22Rv1 (cell line): Measurements from ENCODE around the gene MRPS16.

Experiments
- H3K27ac ChIP-seq: fragments of 450-650 bp; 2 replicates; pipeline ENCODE4 v1.5.1; 2017
- ZFX ChIP-seq: fragments of 450-650 bp; IDR thresholded peaks from 2 replicates; pipeline ENCODE4 v1.6.1; 2017; ENCODE audit warnings: antibody characterized with exemption, borderline replicate concordance
- TF ChIP-seq, protein P1 (sequence below): fragments of 450-650 bp; IDR thresholded peaks from 2 replicates; pipeline ENCODE4 v1.5.1; 2017; ENCODE audit warnings: mild to moderate bottlenecking

Gene MRPS16

DNA sequence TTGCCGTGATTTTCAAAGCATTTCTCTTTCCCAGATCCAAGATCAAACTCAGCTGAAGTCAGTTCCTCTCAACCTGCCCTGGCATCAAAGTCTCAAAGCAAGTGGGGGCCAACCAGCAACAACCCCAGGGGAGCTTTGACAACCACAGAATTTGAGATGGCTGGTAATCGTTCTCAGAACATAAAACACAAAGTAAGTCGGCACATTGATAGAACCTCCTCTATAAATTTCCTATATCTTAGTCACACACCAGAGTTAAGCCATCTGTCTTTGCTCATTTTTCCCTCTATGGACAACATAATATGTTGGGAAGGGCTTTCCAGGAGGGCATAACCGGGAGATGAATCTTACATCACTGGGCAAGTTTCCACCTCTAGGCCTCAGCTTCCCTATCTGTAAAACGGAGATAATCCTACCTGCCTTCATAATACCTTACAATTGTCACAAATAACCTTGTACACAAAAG, 4.2 kb downstream of the MRPS16 start:
- H3K27ac ChIP-seq, result peak overlapping the region; percentile 96
- TF ChIP-seq ZFX, result no peak
- TF ChIP-seq, protein P1, sequence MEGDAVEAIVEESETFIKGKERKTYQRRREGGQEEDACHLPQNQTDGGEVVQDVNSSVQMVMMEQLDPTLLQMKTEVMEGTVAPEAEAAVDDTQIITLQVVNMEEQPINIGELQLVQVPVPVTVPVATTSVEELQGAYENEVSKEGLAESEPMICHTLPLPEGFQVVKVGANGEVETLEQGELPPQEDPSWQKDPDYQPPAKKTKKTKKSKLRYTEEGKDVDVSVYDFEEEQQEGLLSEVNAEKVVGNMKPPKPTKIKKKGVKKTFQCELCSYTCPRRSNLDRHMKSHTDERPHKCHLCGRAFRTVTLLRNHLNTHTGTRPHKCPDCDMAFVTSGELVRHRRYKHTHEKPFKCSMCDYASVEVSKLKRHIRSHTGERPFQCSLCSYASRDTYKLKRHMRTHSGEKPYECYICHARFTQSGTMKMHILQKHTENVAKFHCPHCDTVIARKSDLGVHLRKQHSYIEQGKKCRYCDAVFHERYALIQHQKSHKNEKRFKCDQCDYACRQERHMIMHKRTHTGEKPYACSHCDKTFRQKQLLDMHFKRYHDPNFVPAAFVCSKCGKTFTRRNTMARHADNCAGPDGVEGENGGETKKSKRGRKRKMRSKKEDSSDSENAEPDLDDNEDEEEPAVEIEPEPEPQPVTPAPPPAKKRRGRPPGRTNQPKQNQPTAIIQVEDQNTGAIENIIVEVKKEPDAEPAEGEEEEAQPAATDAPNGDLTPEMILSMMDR, result no peak

DNA sequence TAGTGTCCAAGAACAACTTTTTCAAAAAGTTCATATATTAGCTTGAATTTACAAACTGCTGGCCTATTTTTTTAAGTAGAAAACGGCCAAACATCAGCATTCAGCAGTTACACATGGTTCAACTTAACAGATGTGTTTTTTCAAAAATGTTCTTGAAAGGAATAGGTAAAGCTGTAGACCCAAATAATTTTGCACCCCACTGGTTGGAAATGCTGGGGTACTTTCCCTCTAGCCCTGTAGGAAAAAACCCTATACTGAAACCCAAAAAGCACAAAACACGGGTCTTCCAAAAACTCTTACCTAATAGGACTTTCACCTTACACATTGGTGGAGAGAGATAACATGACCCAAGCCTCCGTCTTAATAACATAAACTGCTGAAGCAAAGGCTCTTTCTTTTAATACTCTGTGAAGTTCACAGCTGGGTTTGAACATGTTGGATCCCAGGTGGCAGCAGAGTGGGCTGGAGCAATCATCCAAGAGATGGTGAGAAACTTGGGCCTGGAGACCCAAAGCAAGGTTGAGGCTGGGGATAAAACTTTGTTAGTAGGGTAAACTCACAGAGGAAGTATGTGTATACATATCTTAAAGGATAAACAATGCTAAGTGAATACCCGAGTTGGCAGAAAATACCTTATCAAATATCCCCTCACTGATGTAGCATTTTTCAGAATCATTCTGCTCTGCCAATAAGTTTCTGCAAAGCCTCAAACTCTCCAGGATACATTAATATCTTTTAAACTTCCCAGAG, 4.8 kb downstream of the MRPS16 start:
- H3K27ac ChIP-seq, result peak overlapping the region; percentile 96
- TF ChIP-seq ZFX, result no peak
- TF ChIP-seq, protein P1, result no peak

GRCh38 chr10:73246646-73247508, 5.6 kb downstream of the MRPS16 start, which contains the start of gene DNAJC9:
Gene DNAJC9, minus strand, starts transcription at chr10:73247255. Its CDS starts 66 bp downstream, at chr10:73247189.
- TF ChIP-seq, protein P1, result no peak
- TF ChIP-seq ZFX, result no peak
- H3K27ac ChIP-seq, result peak within 1 kb of the TSS; percentile 96

- TF ChIP-seq ZFX, result no peak
- TF ChIP-seq, protein P1, result no peak
- H3K27ac ChIP-seq, result peak overlapping the region; percentile 96
These were observed 6.2 kb downstream of the MRPS16 start for GRCh38 chr10:73246322-73246645.

DNA sequence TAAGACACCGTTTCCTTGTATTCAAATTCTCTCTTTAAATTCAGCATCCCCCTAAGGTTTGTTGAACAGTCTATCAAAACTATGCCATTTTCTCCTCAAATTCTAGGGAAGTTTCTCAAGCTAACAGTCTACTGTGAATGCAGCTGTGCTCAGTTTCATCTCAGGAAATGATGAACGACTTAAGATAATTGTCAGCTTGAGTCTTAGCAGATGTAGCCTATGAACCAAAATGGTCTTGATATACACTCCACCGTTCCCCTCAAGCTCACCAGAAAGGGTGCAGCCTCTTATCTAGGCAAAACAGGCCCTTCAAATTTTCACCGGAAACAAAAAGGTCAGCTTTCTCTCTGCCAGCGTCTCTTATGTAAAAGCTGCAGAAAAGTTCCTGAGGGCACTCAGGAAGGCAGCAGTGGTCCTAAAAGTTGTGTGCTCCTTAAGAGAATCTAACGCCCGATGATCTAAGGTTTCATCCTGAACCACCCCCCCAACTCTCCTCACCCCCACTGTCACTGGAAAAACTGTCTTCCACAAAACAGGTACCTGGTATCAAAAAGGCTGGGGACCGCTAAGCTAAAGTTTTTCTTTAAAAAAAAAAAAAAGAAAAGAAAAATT, 7.5 kb downstream of the MRPS16 start:
- TF ChIP-seq ZFX, result no peak
- TF ChIP-seq, protein P1, result no peak
- H3K27ac ChIP-seq, result no peak overlapping the region

DNA sequence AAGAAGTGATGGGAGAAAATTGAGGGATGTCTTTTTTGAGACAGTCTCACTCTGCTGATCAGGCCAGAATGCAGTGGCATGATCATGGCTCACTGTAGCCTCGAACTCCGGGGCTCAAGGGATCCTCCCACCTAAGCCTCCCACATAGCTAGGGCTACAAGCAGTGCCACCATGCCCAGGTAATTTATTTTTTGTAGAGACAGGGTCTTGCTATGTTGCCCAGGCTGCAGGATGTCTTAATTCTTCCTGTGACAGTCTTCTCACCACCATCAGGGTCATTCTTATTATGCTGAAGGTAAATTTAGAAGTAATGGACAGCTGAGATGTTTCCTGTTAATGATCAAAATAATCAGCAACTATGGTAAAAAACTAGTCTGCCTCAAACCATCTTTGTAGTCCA, 12.5 kb downstream of the MRPS16 start:
- H3K27ac ChIP-seq, result no peak overlapping the region
- no peak for TF ChIP-seq ZFX
- TF ChIP-seq, protein P1, result no peak
